Subcutaneous abdominal adipose tissue (tissue), 5 donors: ENCODE measurements around the gene CCNL2.
A peak's percentile ranks its signal among the peaks of the same experiment; 100 is the strongest.

Experiments
- H3K27ac ChIP-seq: one replicate; pipeline ENCODE4 v1.7.0; 2013; ENCODE audit warnings: low read depth, mild to moderate bottlenecking, inconsistent platforms, low read length, moderate library complexity
- H3K27me3 ChIP-seq, 5 donors: one replicate each; pipeline ENCODE4 v1.7.0; 2013; ENCODE audit warnings: low read length in 5 of 5, inconsistent platforms in 1 of 5; ENCODE audit not compliant: control insufficient read depth in 5 of 5, insufficient read depth in 4 of 5
- H3K36me3 ChIP-seq, 5 donors: one replicate each; pipeline ENCODE4 v1.7.0; 2013; ENCODE audit warnings: low read length in 5 of 5; ENCODE audit not compliant: control insufficient read depth in 5 of 5, insufficient read depth in 5 of 5
- H3K4me1 ChIP-seq, 5 donors: one replicate each; pipeline ENCODE4 v1.7.0; 2013; ENCODE audit warnings: low read length in 5 of 5, mild to moderate bottlenecking in 3 of 5, moderate library complexity in 1 of 5; ENCODE audit not compliant: control insufficient read depth in 5 of 5, insufficient read depth in 5 of 5
- H3K4me3 ChIP-seq, 5 donors: one replicate each; pipeline ENCODE4 v1.7.0; 2013; ENCODE audit warnings: low read length in 5 of 5, low read depth in 1 of 5
- H3K9ac ChIP-seq, 5 donors: one replicate each; pipeline ENCODE4 v1.7.0; 2013; ENCODE audit warnings: low read length in 5 of 5, mild to moderate bottlenecking in 4 of 5, moderate library complexity in 3 of 5
- H3K9me3 ChIP-seq, 5 donors: one replicate each; pipeline ENCODE4 v1.7.0; 2013; ENCODE audit warnings: low read length in 5 of 5; ENCODE audit not compliant: control insufficient read depth in 5 of 5
- donor health status: healthy.
- donor health status: healthy.
- donor health status: healthy.
- donor health status: healthy.
- donor health status: healthy.

The CCNL2 gene

GRCh38 chr1:1365875-1366698 lies 33.0 kb downstream of the CCNL2 start:
- no peaks in the 10 kb centered on the region for H3K36me3 ChIP-seq
- H3K4me1 ChIP-seq, result peaks cover 0 to 13% (median 12%) of the 10 kb centered on the region in 5 donors
- no peak overlapping the region for H3K9ac ChIP-seq
- no peak overlapping the region for H3K27ac ChIP-seq
- H3K9me3 ChIP-seq, result peaks cover 0 to 10% (median 0%) of the 10 kb centered on the region in 5 donors
- no peaks in the 10 kb centered on the region for H3K27me3 ChIP-seq
- no peak overlapping the region for H3K4me3 ChIP-seq

GRCh38 chr1:1364266-1364665 lies 34.9 kb downstream of the CCNL2 start:
- peaks cover 3 to 32% (median 30%) of the 10 kb centered on the region in 5 donors for H3K4me1 ChIP-seq
- no peak overlapping the region for H3K27ac ChIP-seq
- H3K4me3 ChIP-seq, result no peak overlapping the region
- H3K27me3 ChIP-seq, result no peaks in the 10 kb centered on the region
- H3K36me3 ChIP-seq, result no peaks in the 10 kb centered on the region
- H3K9me3 ChIP-seq, result peaks cover 0 to 10% (median 0%) of the 10 kb centered on the region in 5 donors
- H3K9ac ChIP-seq, result no peak overlapping the region

DNA sequence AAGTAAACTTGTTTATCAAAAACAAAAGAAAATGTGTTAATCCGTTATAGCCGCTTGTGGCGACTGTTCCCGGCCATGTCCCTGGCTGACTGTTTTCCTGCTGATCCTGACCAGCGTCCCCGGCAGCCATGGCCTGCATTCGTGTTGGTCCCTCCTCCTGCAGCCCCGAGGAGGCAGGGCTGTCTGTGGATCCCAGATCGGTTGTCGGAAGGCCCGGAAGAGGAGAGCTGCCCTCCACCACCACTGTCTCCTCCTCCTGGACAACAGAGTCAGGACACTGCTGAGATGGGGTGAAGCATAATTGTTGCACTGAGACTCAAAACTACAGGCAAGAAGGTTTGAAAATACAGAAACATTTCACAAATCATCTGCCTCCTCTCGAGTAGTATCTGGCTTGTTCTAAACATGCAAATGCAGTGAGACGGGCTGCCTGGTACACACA lies 37.1 kb downstream of the CCNL2 start:
- Histone ChIP-seq H3K36me3 (no peaks in the 10 kb centered on the region), H3K27ac (peak overlapping the region; percentile 64), H3K4me1 (peaks cover 3 to 52% (median 48%) of the 10 kb centered on the region in 5 donors), H3K9ac (peak overlapping the region in 2 of 5 donors; percentile 48 to 56), H3K9me3 (peaks cover 0 to 6% (median 0%) of the 10 kb centered on the region in 5 donors), H3K27me3 (peaks cover 0 to 5% (median 0%) of the 10 kb centered on the region in 5 donors), H3K4me3 (peak overlapping the region in 4 of 5 donors; percentile 5 to 42 (median 19))

DNA sequence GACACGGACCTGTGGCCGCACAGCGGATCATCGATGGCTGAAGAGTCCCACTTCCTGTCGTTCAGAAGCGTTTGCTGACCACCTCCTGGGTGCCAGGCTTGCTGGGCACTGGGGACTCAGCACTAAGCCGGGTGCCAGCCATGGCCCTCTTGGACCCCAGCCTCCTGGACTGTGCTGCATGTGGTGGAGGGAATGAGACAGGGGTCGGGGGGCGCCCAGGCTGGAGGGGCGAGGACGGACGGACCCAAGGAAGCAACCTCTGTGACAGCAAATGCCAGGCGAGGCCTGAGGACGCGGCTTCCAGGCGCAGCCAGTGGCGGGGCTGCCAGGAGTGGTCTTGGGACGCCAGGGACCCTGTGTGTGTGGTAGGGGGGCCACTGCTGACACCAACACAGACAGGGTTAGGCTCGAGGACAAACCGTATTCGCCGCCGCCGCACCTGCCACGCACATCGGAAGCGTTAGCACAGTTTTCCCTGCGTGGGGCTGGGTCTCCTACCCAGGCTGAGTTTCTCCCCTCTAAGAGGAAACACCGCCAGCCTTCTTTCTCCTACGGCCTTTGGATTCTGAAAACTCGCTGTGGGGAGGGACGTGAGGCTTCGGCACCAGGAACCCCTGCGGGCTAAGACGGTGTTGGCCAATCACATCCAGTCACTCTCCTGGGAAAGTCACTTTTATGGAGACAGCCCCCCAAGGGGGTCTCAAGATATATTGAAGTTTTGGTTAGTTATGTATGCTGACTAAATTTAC lies 37.7 kb downstream of the CCNL2 start:
- H3K4me1 ChIP-seq, result peaks cover 3 to 57% (median 53%) of the 10 kb centered on the region in 5 donors
- peaks cover 0 to 5% (median 0%) of the 10 kb centered on the region in 5 donors for H3K27me3 ChIP-seq
- no peaks in the 10 kb centered on the region for H3K36me3 ChIP-seq
- no peaks in the 10 kb centered on the region for H3K9me3 ChIP-seq
- peak overlapping the region; percentile 64 for H3K27ac ChIP-seq
- H3K4me3 ChIP-seq, result peak overlapping the region; percentile 5 to 42 (median 30)
- peak overlapping the region in 3 of 5 donors; percentile 4 to 56 (median 48) for H3K9ac ChIP-seq

GRCh38 chr1:1360506-1361169 lies 38.5 kb downstream of the CCNL2 start:
- no peak overlapping the region for H3K9ac ChIP-seq
- H3K27me3 ChIP-seq, result peaks cover 0 to 5% (median 0%) of the 10 kb centered on the region in 5 donors
- H3K4me3 ChIP-seq, result peak overlapping the region in 4 of 5 donors; percentile 0 to 42 (median 22)
- no peaks in the 10 kb centered on the region for H3K9me3 ChIP-seq
- H3K4me1 ChIP-seq, result peaks cover 3 to 58% (median 57%) of the 10 kb centered on the region in 5 donors
- H3K36me3 ChIP-seq, result no peaks in the 10 kb centered on the region
- peak overlapping the region; percentile 84 for H3K27ac ChIP-seq

DNA sequence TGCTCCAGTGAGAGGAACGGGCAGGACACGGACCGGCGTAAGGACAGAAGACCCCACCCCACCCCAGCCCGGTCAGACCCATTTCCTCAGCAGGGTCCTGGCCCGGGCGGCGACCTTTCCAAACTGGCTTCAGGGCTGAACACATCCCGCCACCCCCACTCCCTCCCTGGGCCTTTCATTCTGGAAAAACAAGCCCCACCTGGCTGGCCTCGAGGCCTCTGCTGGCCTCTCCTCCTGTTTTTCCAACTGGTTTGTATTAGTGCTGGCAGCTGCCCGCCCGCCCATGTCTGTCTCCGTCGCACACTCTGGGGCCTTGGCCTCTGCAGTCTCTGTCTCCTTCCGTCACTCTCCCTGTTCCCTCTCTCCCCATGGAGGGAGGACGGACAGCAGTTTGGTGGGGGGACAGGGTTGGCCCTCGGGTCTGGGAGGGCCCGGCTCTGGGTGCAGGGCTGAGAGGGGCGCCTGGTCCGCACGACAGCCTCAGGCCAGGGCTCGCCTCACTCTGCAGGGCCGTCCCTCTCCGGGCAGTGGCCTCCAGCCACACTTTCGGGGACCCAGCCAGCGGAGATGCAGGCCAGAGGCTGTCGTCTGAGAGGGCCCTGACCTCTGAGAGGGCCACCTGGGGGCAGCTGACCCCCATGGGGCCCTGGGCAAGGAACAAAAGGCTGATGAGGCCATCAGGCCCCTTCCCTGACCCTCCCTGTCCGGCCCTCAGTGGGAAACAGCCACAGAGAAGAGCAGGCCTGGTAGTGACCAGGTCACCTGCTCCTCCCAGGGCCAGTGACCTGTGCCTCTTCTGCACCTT lies 39.3 kb downstream of the CCNL2 start:
- Histone ChIP-seq H3K27ac (peak overlapping the region; percentile 84), H3K9me3 (no peaks in the 10 kb centered on the region), H3K27me3 (peaks cover 0 to 5% (median 0%) of the 10 kb centered on the region in 5 donors), H3K9ac (peak overlapping the region in 2 of 5 donors; percentile 6 to 16), H3K4me3 (peak overlapping the region in 3 of 5 donors; percentile 6 to 42 (median 8)), H3K4me1 (peaks cover 3 to 61% (median 58%) of the 10 kb centered on the region in 5 donors), H3K36me3 (peaks cover 0 to under 1% (median 0%) of the 10 kb centered on the region in 5 donors)

- Histone ChIP-seq H3K27ac (peak overlapping the region; percentile 84), H3K27me3 (peaks cover 0 to 6% (median 0%) of the 10 kb centered on the region in 5 donors), H3K36me3 (peaks cover 0 to 5% (median 2%) of the 10 kb centered on the region in 5 donors), H3K4me3 (peak overlapping the region in 4 of 5 donors; percentile 6 to 75 (median 32)), H3K9me3 (no peaks in the 10 kb centered on the region), H3K9ac (peak overlapping the region in 3 of 5 donors; percentile 16 to 84 (median 74)), H3K4me1 (peaks cover 3 to 66% (median 64%) of the 10 kb centered on the region in 5 donors)
These were observed 39.8 kb downstream of the CCNL2 start for GRCh38 chr1:1359308-1359663.

DNA sequence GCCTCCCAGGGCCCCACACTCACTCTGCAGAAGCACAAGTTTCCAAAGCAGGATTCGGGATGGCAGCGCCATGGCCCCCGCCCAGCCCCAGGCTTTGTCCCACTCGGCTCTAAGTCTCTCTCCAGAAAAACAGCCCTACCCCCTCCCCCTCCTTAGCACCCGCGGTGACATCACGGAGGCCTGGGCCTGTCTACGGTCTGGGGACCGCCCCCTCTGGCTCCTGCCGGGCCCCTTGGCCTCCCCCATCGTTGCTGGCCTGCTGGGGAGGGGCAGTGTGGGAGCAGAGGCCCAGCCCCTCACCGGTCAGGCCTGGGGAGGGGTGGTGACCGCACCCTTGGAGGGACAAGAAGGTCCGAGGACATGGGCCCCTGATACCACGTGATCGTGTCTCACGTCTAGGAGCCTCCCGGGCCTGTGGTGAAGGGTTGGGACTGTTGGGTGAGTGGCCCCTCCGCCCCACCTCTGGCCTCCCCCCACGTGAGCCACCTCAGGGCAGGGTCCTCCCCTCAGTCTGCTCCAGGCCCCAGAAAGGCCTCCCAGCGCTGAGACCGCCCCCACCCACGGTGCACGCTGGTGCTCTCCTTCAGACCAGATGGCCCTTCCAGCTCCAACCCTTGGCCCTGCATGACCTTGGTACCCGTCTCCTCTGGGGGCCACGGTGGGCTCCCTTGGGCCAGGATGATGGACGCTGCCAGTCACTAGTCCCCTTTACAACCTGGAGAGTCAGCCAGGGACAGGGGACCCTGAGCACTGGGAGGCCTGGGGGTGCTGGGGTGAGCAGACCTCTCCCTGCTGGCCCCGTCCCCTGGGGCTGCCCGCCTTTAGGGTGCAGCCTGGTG lies 40.5 kb downstream of the CCNL2 start, which contains the start of gene MXRA8:
Gene MXRA8 (minus strand): TSS at position 123 of the 839 bp plus-strand sequence. CDS start 51 bp downstream, at position 72.
- Histone ChIP-seq H3K9ac (peak within 1 kb of the TSS; percentile 48 to 84 (median 74)), H3K36me3 (peaks cover 0 to 9% (median 7%) of the 10 kb centered on the region in 5 donors), H3K9me3 (no peaks in the 10 kb centered on the region), H3K27me3 (peaks cover 0 to 12% (median 0%) of the 10 kb centered on the region in 5 donors), H3K27ac (peak within 1 kb of the TSS; percentile 84), H3K4me1 (peaks cover 3 to 72% (median 69%) of the 10 kb centered on the region in 5 donors), H3K4me3 (peak within 1 kb of the TSS; percentile 56 to 84 (median 75))
